NOMO-1 (cell line): ENCODE data around the gene CERKL.

Experiments used
- DNase-seq, 2 experiments: peaks; one replicate each; lab custom pipeline; 2025; ENCODE audit not compliant: unreplicated experiment in 2 of 2; lab: John Stamatoyannopoulos, UW

Gene CERKL

DNA sequence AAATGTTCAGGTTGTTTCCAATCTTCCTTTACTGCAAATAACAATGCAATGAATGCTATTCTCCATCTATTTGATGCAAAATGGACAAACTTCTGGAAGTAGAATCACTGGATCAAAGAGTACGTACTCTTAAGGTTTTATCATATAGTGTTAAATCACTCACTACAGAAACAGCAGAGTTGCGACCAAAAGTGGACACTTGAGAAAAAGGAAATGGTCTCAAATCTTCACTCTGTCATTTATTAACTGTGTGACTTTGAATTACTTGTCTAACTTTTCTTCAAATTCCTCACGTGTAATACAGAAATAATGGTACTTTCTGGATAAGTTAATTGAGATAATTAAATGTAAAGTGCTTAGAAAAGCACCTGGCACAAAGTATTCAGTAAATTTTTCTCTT lies 78.1 kb downstream of the CERKL start:
- no peak for DNase-seq

DNA sequence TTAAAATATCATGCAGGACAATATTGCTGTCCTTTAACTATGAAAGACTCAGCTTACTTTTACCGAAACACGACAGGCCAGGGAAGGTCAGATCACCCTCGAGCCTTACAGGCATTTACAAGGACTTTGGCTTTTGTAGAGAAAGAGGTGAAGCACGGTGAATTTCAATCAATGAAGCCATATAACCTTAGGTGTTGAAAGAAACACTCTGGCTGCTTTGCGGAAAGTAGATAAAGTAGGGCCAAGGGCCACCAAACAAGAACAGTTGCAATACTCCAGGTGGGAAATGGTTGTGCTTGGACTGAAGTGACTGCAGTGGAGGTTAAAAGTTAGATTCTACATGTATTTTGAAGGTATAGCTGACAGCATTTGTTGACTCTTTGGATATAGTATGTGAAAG lies 80.5 kb downstream of the CERKL start:
- no peak for DNase-seq

DNA sequence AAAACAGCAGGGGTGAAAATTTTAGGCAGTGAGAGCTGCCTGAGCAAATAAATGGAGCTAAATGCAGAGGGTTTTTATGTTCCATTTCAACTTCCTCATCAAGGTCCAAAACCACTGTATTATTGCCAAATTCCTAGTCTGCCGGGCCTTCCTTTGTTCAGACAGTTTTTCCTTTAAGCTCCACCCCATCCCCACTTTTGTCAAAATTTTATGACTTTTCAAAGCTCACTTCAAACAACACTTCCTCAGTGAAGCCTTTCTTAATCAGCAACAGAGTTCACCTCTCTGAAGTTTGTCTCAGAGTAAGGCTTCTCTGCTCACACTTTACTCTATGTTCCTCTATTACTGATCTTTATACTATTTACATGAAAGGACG lies 81.3 kb downstream of the CERKL start:
- DNase-seq: peak; percentile 93 to 94

- DNase-seq: peak in 1 of 2 experiments; percentile 66
Measured at GRCh38 chr2:181575024-181575649, 81.8 kb downstream of the CERKL start.

GRCh38 chr2:181574321-181574720 lies 82.6 kb downstream of the CERKL start:
- DNase-seq: no peak

DNA sequence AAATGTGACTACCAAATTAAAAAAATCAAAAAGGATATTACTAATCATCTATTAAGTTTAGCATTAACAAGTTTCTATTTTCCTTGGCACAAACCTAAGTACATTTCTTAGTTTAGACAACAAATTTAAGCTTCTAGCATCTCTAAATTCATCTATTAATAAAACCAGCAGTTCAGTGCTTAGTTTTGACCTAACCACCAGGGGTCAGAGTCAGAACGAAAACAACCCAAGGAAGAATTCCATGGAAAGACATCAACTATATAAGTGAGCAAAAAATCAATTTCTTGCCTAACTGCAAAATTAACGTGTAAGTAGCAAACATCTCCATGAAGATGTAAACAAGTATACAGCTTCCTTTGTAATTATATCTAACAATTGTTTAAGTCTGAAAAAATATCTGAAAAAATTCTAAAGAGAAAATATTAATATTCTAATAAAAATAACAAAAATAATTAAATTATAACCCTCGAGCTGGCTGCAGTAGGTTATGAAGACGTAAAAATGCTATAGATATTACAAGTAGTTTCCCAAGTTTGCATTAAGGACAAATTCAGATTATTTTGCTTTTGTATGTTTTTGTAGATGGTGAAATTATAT lies 83.7 kb downstream of the CERKL start:
- peak in 1 of 2 experiments; percentile 38 for DNase-seq

DNA sequence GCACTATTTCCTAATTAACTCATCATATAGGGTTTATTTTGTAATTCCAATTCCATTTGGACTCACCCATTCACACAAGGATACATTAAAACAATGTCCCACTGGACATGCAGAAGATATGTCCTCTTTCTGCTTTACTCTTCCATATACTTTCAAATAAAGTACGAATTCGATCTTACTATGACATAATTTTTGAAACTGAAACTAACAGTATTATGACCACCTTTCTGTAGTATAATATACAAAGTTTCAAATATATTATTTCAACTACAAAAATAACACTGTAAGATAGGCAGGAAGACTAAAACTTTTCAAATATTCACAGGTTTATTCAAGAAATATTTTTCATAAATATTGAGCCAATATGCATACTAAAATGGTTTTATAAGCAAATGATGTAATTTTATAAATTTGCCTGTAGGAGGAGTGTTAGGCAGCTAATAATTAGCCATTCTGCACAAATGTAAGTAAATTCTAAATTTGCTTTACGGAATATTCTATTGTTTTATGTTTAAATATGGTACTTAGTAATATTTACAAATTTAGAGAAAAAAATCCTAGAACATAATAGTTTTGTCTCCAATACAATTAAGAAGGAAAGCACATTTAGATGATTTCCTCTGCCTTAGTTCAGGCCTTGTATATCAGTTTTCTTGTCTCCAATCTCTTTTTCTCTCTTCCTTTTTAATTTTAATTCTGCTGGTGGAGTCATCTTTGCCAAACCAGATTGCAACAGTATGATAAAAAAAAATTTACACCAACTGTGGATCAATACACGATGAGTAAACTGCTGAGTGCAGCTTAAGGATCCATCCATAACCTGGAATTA lies 85.9 kb downstream of the CERKL start:
- DNase-seq: peak; percentile 7 to 9

DNA sequence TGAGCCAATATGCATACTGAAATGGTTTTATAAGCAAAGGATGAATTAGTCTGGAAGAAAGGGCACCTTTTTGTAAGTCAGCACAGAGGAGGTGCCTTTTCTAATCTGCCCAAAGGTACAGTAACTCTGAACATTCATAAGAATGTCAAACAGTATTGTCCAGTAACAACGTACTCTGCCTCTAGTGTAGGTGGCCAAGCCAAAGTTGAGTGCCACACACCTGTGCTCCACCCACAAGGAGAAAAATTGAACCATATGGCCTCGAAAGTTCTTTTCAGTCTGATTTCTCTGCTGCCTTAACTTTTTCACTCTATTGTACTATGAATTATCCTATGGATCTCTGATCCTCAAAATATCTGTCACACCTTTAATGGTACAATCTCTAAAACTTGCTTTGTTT lies 86.8 kb downstream of the CERKL start:
- no peak for DNase-seq

DNA sequence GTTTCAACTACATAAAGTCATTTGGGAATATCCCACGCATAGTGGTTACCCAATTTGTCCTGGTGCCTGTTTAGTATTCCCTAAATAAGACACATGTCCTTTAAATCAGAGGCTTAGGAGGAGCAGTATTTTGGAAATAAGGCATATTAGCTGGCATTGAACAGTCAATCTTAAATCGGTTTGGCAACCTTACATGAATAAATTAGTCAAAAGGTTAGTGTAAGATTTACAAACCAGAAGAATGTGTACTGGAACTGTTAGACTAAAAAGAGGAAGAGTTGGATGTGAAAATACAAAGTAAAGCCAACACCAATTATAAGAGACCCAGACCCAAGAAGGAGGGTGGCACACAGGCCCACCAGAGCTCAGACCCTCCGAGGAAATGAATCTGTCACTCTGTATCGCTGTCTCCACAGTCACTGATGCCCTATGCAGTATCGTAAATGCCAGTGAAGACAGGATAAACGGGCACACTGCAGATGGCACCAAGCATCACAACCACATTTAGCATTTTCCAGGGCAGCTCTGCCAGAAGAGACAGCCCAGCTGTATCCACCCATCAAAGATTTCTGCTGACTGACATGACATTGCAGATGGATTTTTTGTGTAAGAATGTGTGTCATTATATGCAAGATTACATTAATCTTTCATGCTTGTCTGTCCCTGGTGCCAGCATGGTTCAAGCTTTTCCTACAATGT lies 90.4 kb downstream of the CERKL start:
- DNase-seq: no peak

DNA sequence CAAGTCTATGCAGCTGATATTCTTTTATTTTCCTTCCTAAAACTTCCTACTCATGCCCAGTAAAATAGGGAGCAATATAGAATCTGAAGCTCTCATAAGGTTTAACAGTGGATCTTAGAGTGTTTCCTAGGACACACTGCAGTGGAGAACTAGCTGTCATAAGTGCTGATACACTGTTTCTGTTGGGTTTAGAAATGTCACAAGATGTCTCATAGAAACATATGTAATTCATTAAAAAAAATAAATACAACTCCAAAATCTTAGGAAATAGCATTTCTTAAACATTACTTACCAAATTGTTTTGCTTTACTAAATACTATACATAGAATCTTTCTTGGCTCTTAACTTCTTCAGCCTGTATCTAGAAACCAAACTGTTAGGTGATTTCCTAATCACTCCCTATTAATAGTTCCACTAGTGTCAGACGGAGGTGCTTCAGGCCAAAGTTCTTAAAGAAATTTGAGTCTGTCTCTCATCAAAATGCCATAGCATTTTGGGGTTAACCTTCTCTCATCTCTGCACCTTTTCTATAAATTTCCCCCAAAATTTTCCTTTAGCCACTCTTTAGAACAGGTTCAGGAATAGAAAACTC lies 93.7 kb downstream of the CERKL start:
- peak; percentile 5 to 29 for DNase-seq

DNA sequence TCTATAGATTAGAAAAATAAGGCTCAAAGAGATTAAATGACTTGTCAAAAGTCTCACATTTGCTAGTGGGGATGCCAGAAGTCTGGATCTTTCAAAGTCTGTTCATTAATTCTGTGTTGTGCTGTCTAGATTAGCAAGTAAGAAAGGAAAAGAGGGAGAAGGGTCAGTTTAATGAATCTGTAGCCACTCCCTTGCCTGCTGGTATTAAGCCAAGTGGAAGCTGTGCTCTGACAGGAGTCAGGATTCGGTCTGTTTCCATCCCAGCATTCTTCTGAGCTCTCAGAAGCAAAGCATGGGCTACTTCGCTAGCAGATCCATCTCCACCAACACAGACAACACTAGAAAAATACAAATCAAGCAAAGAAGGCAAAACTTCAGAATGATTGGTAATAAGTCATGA lies 98.5 kb downstream of the CERKL start:
- no peak for DNase-seq

DNA sequence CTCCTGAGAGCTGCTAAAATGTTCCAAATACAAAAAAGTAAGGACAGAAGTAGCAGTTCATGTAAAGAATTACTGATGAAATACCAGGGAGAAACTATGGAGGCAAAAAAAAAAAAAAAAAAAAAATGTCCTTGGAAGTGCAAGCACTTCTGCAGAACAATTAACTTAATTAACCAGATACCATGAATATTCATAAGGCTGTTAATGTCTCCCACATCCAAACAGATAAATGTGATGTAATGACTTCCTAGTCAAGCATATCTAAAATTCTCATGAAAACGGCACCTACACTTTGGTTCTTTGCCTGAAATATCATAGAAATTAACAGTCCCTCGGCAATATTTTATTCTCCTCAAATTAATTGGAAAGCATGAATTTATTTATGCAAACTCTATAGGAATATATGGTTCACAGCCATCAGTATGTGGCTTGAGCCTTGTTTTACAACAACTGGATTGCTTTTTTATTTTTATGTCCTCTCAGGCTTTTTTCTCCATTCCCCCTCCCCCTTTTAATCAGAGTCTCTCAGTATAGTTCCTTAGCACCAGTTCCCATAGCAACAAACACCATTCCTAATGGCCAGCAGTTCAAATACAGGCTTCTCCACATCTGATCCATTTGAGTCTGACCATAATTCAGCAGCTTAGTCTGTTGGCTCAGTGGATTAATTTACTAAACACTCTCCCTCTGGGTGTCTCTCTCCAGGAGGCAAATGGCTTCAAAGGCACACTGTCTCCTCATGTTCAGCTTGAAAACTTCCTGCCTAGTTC lies 102.7 kb downstream of the CERKL start:
- no peak for DNase-seq

DNA sequence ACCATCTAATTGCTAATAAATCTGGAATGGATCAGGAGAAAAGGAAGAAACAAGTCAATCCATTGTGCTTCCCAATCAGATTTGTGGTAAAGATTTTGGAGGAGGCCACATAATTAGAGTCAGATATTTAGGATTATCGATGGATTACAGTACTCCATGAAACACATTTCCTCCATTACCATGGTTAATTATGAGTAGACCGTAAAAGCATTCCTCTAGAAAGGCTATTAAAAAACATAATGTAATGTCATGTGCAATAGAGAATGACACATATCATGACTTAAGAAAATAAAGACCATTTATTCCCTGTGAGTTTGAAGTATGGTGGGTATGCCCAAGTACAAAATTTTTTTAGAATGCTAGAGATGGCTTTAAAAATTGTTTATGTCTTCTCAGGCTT lies 103.7 kb downstream of the CERKL start:
- DNase-seq: no peak

DNA sequence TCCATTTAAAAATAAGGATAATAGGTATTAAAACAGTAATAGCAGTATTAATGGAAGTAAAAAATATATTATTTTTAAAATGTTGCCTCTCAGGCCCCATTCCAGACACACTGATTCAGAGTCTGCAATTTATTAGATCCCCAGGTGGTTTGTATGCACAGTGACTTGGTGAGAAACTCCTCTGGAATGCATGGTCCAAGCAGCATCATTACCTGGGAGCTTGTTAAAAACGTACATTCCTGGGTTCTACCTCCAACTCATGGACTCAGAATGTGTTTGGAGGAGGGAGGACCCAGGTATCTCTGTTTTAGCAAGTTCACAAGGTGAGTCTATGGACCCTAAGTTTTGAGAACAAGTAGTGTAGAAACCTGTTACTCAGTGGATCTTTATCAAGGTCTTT lies 104.1 kb downstream of the CERKL start:
- no peak for DNase-seq

GRCh38 chr2:181546086-181546485 lies 110.8 kb downstream of the CERKL start:
- DNase-seq: no peak

GRCh38 chr2:181542170-181542569 lies 114.7 kb downstream of the CERKL start:
- DNase-seq: no peak

DNA sequence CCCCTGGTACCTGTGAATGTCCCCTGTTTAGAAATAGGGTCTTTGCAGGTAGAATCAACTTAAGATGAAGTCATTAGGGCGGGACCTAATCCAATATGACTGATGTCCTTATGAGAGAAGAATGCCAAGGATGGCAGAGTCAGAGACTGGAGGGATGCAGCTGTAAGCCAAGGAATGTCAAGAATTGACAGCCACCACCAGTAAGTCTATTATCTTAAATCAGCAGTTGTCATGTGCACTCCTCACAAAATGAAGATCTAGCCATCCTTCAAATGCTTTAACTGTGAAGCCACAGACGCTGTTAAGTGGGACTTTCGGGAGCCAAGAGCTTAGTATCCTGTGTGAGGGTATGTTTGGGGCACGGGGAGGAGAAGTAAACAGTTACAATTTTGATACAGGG lies 116.5 kb downstream of the CERKL start:
- no peak for DNase-seq

DNA sequence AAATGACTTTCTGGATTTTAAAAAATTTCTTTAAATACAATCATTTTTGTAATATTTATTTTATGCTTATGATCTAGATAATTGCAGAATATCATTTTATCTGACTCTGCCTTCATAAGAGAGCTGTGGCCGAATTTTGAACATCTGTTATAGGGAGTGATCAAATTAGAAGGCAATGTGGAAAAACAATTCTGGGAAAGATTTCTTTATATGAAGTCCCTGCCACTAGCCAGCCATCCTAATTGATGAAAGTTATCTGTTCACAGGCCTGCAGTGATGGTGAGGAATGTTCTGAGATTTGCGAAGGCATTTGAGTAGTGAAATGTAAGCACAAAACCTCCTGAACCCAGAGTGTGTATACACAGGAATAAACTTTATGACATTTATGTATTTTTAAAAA lies 120.2 kb downstream of the CERKL start:
- DNase-seq: no peak

GRCh38 chr2:181528441-181528840 lies 128.5 kb downstream of the CERKL start:
- no peak for DNase-seq

GRCh38 chr2:181527058-181527457 lies 129.8 kb downstream of the CERKL start:
- no peak for DNase-seq
